ENCODE results near the gene OR6N2. TPM values are rescaled to one million over a fixed set of nuclear protein-coding genes. Genes with fewer than 3 reads are reported as not detected.

OR6N2 gene, protein sequence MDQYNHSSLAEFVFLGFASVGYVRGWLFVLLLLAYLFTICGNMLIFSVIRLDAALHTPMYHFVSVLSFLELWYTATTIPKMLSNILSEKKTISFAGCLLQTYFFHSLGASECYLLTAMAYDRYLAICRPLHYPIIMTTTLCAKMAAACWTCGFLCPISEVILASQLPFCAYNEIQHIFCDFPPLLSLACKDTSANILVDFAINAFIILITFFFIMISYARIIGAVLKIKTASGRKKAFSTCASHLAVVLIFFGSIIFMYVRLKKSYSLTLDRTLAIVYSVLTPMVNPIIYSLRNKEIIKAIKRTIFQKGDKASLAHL
- total RNA-seq (2016; rRNA removed; fragmentation: Illumina TruSeq; extraction: Trizol), result not detected in 2 replicates
- not detected in 2 replicates for total RNA-seq (2016; cell fraction: cytosol; rRNA removed; fragmentation: Illumina TruSeq; extraction: Trizol; ENCODE audit: low read depth)
- total RNA-seq (2016; cell fraction: insoluble cytoplasmic fraction; rRNA removed; fragmentation: Illumina TruSeq; extraction: Trizol), result not detected in 2 replicates
- total RNA-seq (2016; cell fraction: membrane; rRNA removed; fragmentation: Illumina TruSeq; extraction: Trizol), result not detected in 2 replicates
- total RNA-seq (2016; cell fraction: nucleus; rRNA removed; fragmentation: Illumina TruSeq; extraction: Trizol), result not detected in 2 replicates
- polyA plus RNA-seq (2011; rRNA removed), result not detected in 2 replicates
- not detected in 2 replicates for polyA plus RNA-seq (2011; cell fraction: cytosol; rRNA removed)
- polyA plus RNA-seq (2011; cell fraction: nucleus; rRNA removed), result not detected in 2 replicates
- not detected in 2 replicates for polyA plus RNA-seq (2012)
- polyA plus RNA-seq (2016; cell fraction: cytosol; fragmentation: Illumina TruSeq; extraction: Trizol; ENCODE audit: low read depth), result not detected in 2 replicates
- polyA plus RNA-seq (2016; cell fraction: insoluble cytoplasmic fraction; fragmentation: Illumina TruSeq; extraction: Trizol; ENCODE audit: low read depth), result not detected in 2 replicates
- not detected in 2 replicates for polyA plus RNA-seq (2016; cell fraction: membrane; fragmentation: Illumina TruSeq; extraction: Trizol; ENCODE audit: low read depth)
- polyA plus RNA-seq (2016; cell fraction: nucleus; fragmentation: Illumina TruSeq; extraction: Trizol; ENCODE audit: insufficient read depth, low read depth), result not detected in 2 replicates
- polyA minus RNA-seq (2011; rRNA and poly(A)+ RNA removed; ENCODE audit: low replicate concordance), result not detected in 2 replicates
- polyA minus RNA-seq (2011; cell fraction: cytosol; rRNA and poly(A)+ RNA removed), result not detected in 2 replicates
- not detected in 2 replicates for polyA minus RNA-seq (2011; cell fraction: nucleus; rRNA and poly(A)+ RNA removed)
- Bru-seq, nascent RNA, result not detected
- not detected for BruChase-seq, experiment 1, labeled RNA remaining after a 6-hour chase
- not detected for BruChase-seq, experiment 2, labeled RNA remaining after a 2-hour chase
- long read RNA-seq, experiment 1, result 0 reads
- long read RNA-seq, experiment 2, result 0 reads

DNA sequence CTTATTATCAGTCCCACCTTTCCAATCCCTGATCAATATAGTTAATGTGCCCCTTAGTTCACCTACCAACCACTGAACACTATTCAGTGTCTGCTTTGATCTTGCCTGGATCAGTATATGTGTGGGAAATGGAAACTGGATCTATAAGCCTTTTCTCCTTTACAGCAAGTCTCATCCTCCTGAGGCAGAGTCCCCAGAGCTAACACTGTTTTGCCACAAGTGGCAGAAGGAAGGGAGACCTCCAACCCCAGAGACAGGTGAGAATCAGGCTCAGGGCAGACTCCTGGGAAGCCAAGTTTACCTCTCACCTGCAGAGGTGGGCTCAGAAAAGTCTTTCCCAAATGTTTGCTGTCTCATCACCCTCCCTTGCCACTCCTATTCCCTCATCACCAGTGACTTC is at the start of gene OR6N2:
Gene OR6N2, minus strand, starts transcription at position 101 of the 400 bp plus-strand sequence. CDS start 3,569 bp downstream, outside the sequence.
- no peak within 1 kb of the TSS for H3K27ac ChIP-seq (ENCODE audit: extremely low read length, insufficient read depth, low read length)
- H3K27me3 ChIP-seq (ENCODE audit: control insufficient read depth in 1 of 2, insufficient read depth in 2 of 2, low read length in 2 of 2), result no peaks in the 10 kb centered on the region
- BruUV-seq (replicated peaks), result no TSS peak
- ChIA-PET POLR2A (no interaction called here), CTCF (ENCODE audit: low intra/inter-chr PET ratio, low total read pairs) (no interaction called here)
- TF ChIP-seq FOXK1 (CRISPR knock-in tag; IDR thresholded peaks at IDR 0.05; ENCODE audit: borderline replicate concordance, low read depth) (no peak), ZNF747 (CRISPR knock-in tag; IDR thresholded peaks at IDR 0.05; ENCODE audit: borderline replicate concordance) (no peak), ZNF841 (CRISPR knock-in tag; IDR thresholded peaks at IDR 0.05; ENCODE audit: borderline replicate concordance) (no peak), PAWR (CRISPR knock-in tag; IDR thresholded peaks at IDR 0.05; ENCODE audit: borderline replicate concordance) (no peak), ZNF207 (IDR thresholded peaks at IDR 0.05; ENCODE audit: borderline replicate concordance) (no peak), ZNF746 (CRISPR knock-in tag; IDR thresholded peaks at IDR 0.05) (no peak), SP5 (CRISPR knock-in tag; IDR thresholded peaks at IDR 0.05; ENCODE audit: borderline replicate concordance, low read depth) (no peak), ZNF652 (CRISPR knock-in tag; IDR thresholded peaks at IDR 0.05; ENCODE audit: borderline replicate concordance, low read depth) (no peak), KDM6A (CRISPR knock-in tag; IDR thresholded peaks at IDR 0.05; ENCODE audit: low read depth) (no peak)
- TF ChIP-seq, protein P1, sequence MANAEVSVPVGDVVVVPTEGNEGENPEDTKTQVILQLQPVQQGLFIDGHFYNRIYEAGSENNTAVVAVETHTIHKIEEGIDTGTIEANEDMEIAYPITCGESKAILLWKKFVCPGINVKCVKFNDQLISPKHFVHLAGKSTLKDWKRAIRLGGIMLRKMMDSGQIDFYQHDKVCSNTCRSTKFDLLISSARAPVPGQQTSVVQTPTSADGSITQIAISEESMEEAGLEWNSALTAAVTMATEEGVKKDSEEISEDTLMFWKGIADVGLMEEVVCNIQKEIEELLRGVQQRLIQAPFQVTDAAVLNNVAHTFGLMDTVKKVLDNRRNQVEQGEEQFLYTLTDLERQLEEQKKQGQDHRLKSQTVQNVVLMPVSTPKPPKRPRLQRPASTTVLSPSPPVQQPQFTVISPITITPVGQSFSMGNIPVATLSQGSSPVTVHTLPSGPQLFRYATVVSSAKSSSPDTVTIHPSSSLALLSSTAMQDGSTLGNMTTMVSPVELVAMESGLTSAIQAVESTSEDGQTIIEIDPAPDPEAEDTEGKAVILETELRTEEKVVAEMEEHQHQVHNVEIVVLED (CRISPR knock-in tag; IDR thresholded peaks at IDR 0.05; ENCODE audit: borderline replicate concordance), result no peak
- no peaks in the 10 kb centered on the region for H3K36me3 ChIP-seq (replicated peaks in 1 of 2; ENCODE audit: control insufficient read depth in 1 of 2, insufficient read depth in 2 of 2, low read length in 2 of 2)
- in situ Hi-C loops (cut with HindIII; ENCODE audit: extremely low pct_ligation_motif_present, low pct_unique_long_range_greater_than_20kb), result no loop called here
- no peaks in the 10 kb centered on the region for H3K4me1 ChIP-seq (ENCODE audit: insufficient read depth, low read length)
- no peak for ATAC-seq
- no peaks in the 10 kb centered on the region for H3K79me2 ChIP-seq (ENCODE audit: insufficient read depth, low read length)
- no peak for DNase-seq (ENCODE audit: low spot score)
- no peak within 1 kb of the TSS for H3K4me2 ChIP-seq (ENCODE audit: low read depth, low read length)
- no peak within 1 kb of the TSS for H3K4me3 ChIP-seq (replicated peaks in 1 of 3; ENCODE audit: insufficient read depth in 1 of 3, low read depth in 2 of 3, low read length in 3 of 3)
- H3K9ac ChIP-seq (ENCODE audit: insufficient read depth, low read depth, low read length), result no peak within 1 kb of the TSS
- FAIRE-seq, result no peak
- intact Hi-C loops (cut with micrococcal nuclease; ENCODE audit: unreplicated experiment), result no loop called here
- no peak within 1 kb of the TSS for H2AFZ ChIP-seq (ENCODE audit: low read length)
- H3K9me3 ChIP-seq (ENCODE audit: low read length), result 0 out of 2 replicates have a peak, but pooled peaks cover 6% of the 10 kb centered on the region
- H4K20me1 ChIP-seq (ENCODE audit: insufficient read depth, low read length), result no peaks in the 10 kb centered on the region

Measured in HepG2 (cell line).